ENCODE results near the gene PROSER3. TPM values are rescaled to one million over a fixed set of nuclear protein-coding genes. Genes with fewer than 3 reads are reported as not detected.

The PROSER3 gene
- total and polyA plus RNA-seq, 2 of the 13 experiments (the other 11 are each of a cell fraction or from before 2014, with no cell fraction given), result 5.1 to 5.7 TPM

GRCh38 chr19:35745328-35746086, 12.5 kb upstream of the PROSER3 start, which contains the start of the genes PSENEN and U2AF1L4 (continued):
- TF ChIP-seq GABPB1 (CRISPR knock-in tag; IDR thresholded peaks at IDR 0.05) (peak; percentile 96), GABPA (IDR thresholded peaks at IDR 0.05; ENCODE audit: low read depth, low read length) (peak; percentile 79), GABPA (CRISPR knock-in tag; IDR thresholded peaks at IDR 0.05; ENCODE audit: low read depth) (peak; percentile 94), CEBPG (CRISPR knock-in tag; IDR thresholded peaks at IDR 0.05) (peak; percentile 46; the same call in 1 of the 2 replicates), RBFOX2 (IDR thresholded peaks at IDR 0.05; ENCODE audit: low read depth, low read length) (no peak; the same call in 1 of the 2 replicates), ATF1 (CRISPR knock-in tag; IDR thresholded peaks at IDR 0.05) (peak; percentile 91), ZNF501 (CRISPR knock-in tag; IDR thresholded peaks at IDR 0.05) (peak; percentile 64), TGIF2 (CRISPR knock-in tag; IDR thresholded peaks at IDR 0.05) (0 out of 2 replicates have a peak, but pooled peaks have one; percentile 29), RBM22 (optimal IDR thresholded peaks at IDR 0.05; ENCODE audit: low read length) (peak; percentile 22), CEBPB (IDR thresholded peaks at IDR 0.05; ENCODE audit: borderline replicate concordance, low read depth, low read length) (peak; percentile 67), NR2C2 (CRISPR knock-in tag; IDR thresholded peaks at IDR 0.05; ENCODE audit: borderline replicate concordance) (peak; percentile 84), YY1 (IDR thresholded peaks at IDR 0.05; ENCODE audit: insufficient read depth, insufficient replicate concordance, low read depth, low read length) (peak; percentile 90), ZNF44 (CRISPR knock-in tag; IDR thresholded peaks at IDR 0.05) (0 out of 2 replicates have a peak, but pooled peaks have one; percentile 26), THAP11 (CRISPR knock-in tag; IDR thresholded peaks at IDR 0.05) (peak; percentile 97), THRA (CRISPR knock-in tag; IDR thresholded peaks at IDR 0.05; ENCODE audit: borderline replicate concordance) (no peak), ASH2L (IDR thresholded peaks at IDR 0.05; ENCODE audit: insufficient read length, low read depth, low read length) (peak; percentile 27), MEIS1 (CRISPR knock-in tag; IDR thresholded peaks at IDR 0.05; ENCODE audit: borderline replicate concordance) (no peak), ZNF224 (CRISPR knock-in tag; IDR thresholded peaks at IDR 0.05) (0 out of 2 replicates have a peak, but pooled peaks have one; percentile 39), ZNF605 (CRISPR knock-in tag; IDR thresholded peaks at IDR 0.05) (peak; percentile 43; the same call in 1 of the 2 replicates), HCFC1 (IDR thresholded peaks at IDR 0.05; ENCODE audit: low read depth, low read length) (peak; percentile 89), ELF3 (CRISPR knock-in tag; IDR thresholded peaks at IDR 0.05) (0 out of 2 replicates have a peak, but pooled peaks have one; percentile 34), FOXK1 (CRISPR knock-in tag; IDR thresholded peaks at IDR 0.05; ENCODE audit: borderline replicate concordance, low read depth) (peak; percentile 26; the same call in 1 of the 2 replicates), MAZ (IDR thresholded peaks at IDR 0.05; ENCODE audit: borderline replicate concordance, low read depth, low read length) (peak; percentile 66), MAZ (CRISPR knock-in tag; IDR thresholded peaks at IDR 0.05; ENCODE audit: low read depth) (no peak), POLR2A (IDR thresholded peaks at IDR 0.05; ENCODE audit: insufficient read depth in 1 of 2, low read depth in 2 of 2, low read length in 2 of 2) (peak; percentile 49 to 56; a peak in 3 of 4 replicates), ZNF556 (CRISPR knock-in tag; IDR thresholded peaks at IDR 0.05; ENCODE audit: borderline replicate concordance) (peak; percentile 33; the same call in 1 of the 2 replicates)
- TF ChIP-seq, protein P1, sequence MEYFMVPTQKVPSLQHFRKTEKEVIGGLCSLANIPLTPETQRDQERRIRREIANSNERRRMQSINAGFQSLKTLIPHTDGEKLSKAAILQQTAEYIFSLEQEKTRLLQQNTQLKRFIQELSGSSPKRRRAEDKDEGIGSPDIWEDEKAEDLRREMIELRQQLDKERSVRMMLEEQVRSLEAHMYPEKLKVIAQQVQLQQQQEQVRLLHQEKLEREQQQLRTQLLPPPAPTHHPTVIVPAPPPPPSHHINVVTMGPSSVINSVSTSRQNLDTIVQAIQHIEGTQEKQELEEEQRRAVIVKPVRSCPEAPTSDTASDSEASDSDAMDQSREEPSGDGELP (IDR thresholded peaks at IDR 0.05; ENCODE audit: borderline replicate concordance, low read depth), result peak; percentile 4; the same call in 1 of the 2 replicates
- TF ChIP-seq, protein P2, sequence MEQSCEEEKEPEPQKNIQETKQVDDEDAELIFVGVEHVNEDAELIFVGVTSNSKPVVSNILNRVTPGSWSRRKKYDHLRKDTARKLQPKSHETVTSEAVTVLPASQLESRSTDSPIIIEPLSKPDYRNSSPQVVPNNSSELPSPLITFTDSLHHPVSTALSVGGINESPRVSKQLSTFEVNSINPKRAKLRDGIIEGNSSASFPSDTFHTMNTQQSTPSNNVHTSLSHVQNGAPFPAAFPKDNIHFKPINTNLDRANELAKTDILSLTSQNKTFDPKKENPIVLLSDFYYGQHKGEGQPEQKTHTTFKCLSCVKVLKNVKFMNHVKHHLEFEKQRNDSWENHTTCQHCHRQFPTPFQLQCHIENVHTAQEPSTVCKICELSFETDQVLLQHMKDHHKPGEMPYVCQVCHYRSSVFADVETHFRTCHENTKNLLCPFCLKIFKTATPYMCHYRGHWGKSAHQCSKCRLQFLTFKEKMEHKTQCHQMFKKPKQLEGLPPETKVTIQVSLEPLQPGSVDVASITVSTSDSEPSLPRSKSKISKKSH (CRISPR knock-in tag; IDR thresholded peaks at IDR 0.05; ENCODE audit: borderline replicate concordance), result no peak

Data from HepG2 (cell line).